Heart left ventricle (tissue), 16 donors: Measurements from ENCODE around the gene C5. TPM values are rescaled to one million over a fixed set of nuclear protein-coding genes. Genes with fewer than 3 reads are reported as not detected.

Source experiments
- ATAC-seq, 4 donors: fragments of 200-7000 bp; cut with Tn5 transposase; one replicate each; pipeline ENCODE4 v1.9.1; 2020 to 2022; ENCODE audit warnings: moderate library complexity in 4 of 4, mild to moderate bottlenecking in 3 of 4, moderate number of reproducible peaks in 1 of 4
- DNase-seq, 5 donors: peaks; one replicate each; pipeline ENCODE4 v3.0.0-alpha.2; 2020
- H3K27ac ChIP-seq, 12 donors: fragments of 200-600 bp; sonication (generic) in 4 of 12; one replicate each; pipeline versions ENCODE4 v1.5.0 to v1.8.0; 2016 to 2022; ENCODE audit warnings: mild to moderate bottlenecking in 2 of 12
- H3K27me3 ChIP-seq, 9 donors: fragments of 200-600 bp; sonication (generic) in 2 of 9; one replicate each; pipeline versions ENCODE4 v1.5.1 to v1.8.0; 2016 to 2022; ENCODE audit warnings: mild to moderate bottlenecking in 3 of 9
- H3K36me3 ChIP-seq, 9 donors: fragments of 200-600 bp; sonication (generic) in 2 of 9; one replicate each; pipeline versions ENCODE4 v1.5.0 to v1.8.0; 2018 to 2022; ENCODE audit warnings: mild to moderate bottlenecking in 2 of 9
- H3K4me1 ChIP-seq, 12 donors: fragments of 200-600 bp; sonication (generic) in 4 of 12; one replicate each; pipeline versions ENCODE4 v1.5.0 to v1.8.0; 2016 to 2022; ENCODE audit warnings: mild to moderate bottlenecking in 3 of 12
- H3K4me3 ChIP-seq, 12 donors: fragments of 200-600 bp; sonication (generic) in 4 of 12; one replicate each; pipeline versions ENCODE4 v1.5.0 to v1.8.0; 2017 to 2022; ENCODE audit warnings: mild to moderate bottlenecking in 9 of 12, moderate library complexity in 4 of 12
- H3K9me3 ChIP-seq, 12 donors: fragments of 200-600 bp; sonication (generic) in 4 of 12; one replicate each; pipeline versions ENCODE4 v1.5.0 to v1.8.0; 2016 to 2022; ENCODE audit warnings: mild to moderate bottlenecking in 1 of 12
- POLR2A ChIP-seq, 2 donors: fragments of 450-650 bp; IDR thresholded peaks; one replicate each; pipeline ENCODE4 v1.6.1; 2017; ENCODE audit warnings: antibody characterized with exemption in 2 of 2, mild to moderate bottlenecking in 2 of 2, moderate library complexity in 2 of 2
- WGBS, 4 donors: extraction: QIAGEN DNeasy Blood & Tissue Kit in 2 of 4; methylation state at CpG; one replicate each; pipeline versions ENCODE4 v1.1.5 to v1.1.7; 2013 to 2018; 5-methylcytosine and 5-hydroxymethylcytosine counted together
- intact Hi-C, 10 donors: fragments of 100-400 bp; cut with DNase I; formaldehyde crosslinking; loops; one replicate each; pipeline versions ENCODE4 v1.11.1 to v1.14.2; 2022
- polyA plus RNA-seq, 2 donors: library from polyadenylated mRNA; stranded (reverse); fragments of 200-250 nt; gene quantifications; one replicate each; pipeline ENCODE4 v1.2.3, GENCODE V29; 2013
- total RNA-seq, 9 donors: library from RNA; depleted of rRNA in 2 of 9; stranded (reverse); fragments of >200 nt in 2 of 9; fragmentation: NEBNext Ultra II Directional in 3 of 9; extraction: Animal tissue kit (Norgen Biotek cat#: 25700) in 3 of 9; gene quantifications; one replicate each; pipeline versions ENCODE4 v1.1.0 to v1.2.4, GENCODE V29; 2016 to 2023
- TF ChIP-seq, protein P1 (sequence below), 12 donors: fragments of 200-600 bp; sonication (generic) in 4 of 12; IDR thresholded peaks; one replicate each; pipeline versions ENCODE4 v1.5.0 to v1.8.0; 2018 to 2022; ENCODE audit warnings: antibody characterized with exemption in 12 of 12, mild to moderate bottlenecking in 5 of 12
- donor health status: ischemic (EF 13 %, LVEDD 7.1; RV severe dilation, severe dysfunction).
- donor health status: healthy with polysubstance abuse.
- donor health status: DM: no; HTN: yes; CAD: no.
- donor health status: DM: no; HTN: no; CAD: no.
- donor health status: ischemic (EF 25% LVEDD 6.9; RV normal size, moderate dysfunction).
- donor health status: ischemic (EF 25% LVEDD 5.7; RV mildly dilated, moderate dysfunction).
- donor health status: healthy.
- donor health status: DM: yes; HTN: yes; CAD: no.
- donor health status: ischemic (EF 35%, LVEDD 5.7; RV mildly dilated, moderate dysfunction).
- donor health status: nonischemic (EF 11% LVEDD 7.7; RV severe dilation, severe dysfunction).
- donor health status: DM: yes; HTN: yes; CAD: no.
- donor health status: PGD.
- donor health status: ischemic (EF 29% LVEDD 5.4; RV normal size, mild dysfunction).
- donor health status: nonischemic (EF 23%, LVEDD 6.1; RV moderate dilation, normal function).

C5 gene
- total and polyA plus RNA-seq, 11 donors = 0.32 to 1.8 (median 0.54) TPM

GRCh38 chr9:120921661-120922181, 128.4 kb downstream of the C5 start:
- H3K9me3 ChIP-seq = peaks cover 0 to 6% (median 0%) of the 10 kb centered on the region in 12 donors
- intact Hi-C loops = no loop called here
- no peaks in the 10 kb centered on the region for H3K27me3 ChIP-seq
- WGBS, 4 donors = 54 to 74% (median 57%) methylated on average over 8 of the region's 8 CpGs
- peak overlapping the region in 1 of 12 donors; percentile 92 for H3K4me3 ChIP-seq
- DNase-seq = no peak
- H3K4me1 ChIP-seq = peaks cover 0 to 87% (median 30%) of the 10 kb centered on the region in 12 donors
- peak overlapping the region in 10 of 12 donors; percentile 11 to 98 (median 43) for H3K27ac ChIP-seq
- peaks cover 0 to 32% (median 0%) of the 10 kb centered on the region in 9 donors for H3K36me3 ChIP-seq
- ATAC-seq = peak in 1 of 4 donors; percentile 19
- TF ChIP-seq POLR2A (IDR thresholded peaks at IDR 0.05) = no peak
- TF ChIP-seq, protein P1, sequence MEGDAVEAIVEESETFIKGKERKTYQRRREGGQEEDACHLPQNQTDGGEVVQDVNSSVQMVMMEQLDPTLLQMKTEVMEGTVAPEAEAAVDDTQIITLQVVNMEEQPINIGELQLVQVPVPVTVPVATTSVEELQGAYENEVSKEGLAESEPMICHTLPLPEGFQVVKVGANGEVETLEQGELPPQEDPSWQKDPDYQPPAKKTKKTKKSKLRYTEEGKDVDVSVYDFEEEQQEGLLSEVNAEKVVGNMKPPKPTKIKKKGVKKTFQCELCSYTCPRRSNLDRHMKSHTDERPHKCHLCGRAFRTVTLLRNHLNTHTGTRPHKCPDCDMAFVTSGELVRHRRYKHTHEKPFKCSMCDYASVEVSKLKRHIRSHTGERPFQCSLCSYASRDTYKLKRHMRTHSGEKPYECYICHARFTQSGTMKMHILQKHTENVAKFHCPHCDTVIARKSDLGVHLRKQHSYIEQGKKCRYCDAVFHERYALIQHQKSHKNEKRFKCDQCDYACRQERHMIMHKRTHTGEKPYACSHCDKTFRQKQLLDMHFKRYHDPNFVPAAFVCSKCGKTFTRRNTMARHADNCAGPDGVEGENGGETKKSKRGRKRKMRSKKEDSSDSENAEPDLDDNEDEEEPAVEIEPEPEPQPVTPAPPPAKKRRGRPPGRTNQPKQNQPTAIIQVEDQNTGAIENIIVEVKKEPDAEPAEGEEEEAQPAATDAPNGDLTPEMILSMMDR (IDR thresholded peaks at IDR 0.05) = no peak

- Histone ChIP-seq H3K4me1 (peaks cover 0 to 86% (median 30%) of the 10 kb centered on the region in 12 donors), H3K9me3 (peaks cover 0 to 6% (median 0%) of the 10 kb centered on the region in 12 donors), H3K4me3 (peak overlapping the region in 1 of 12 donors; percentile 92), H3K36me3 (peaks cover 0 to 32% (median 0%) of the 10 kb centered on the region in 9 donors), H3K27ac (peak overlapping the region in 11 of 12 donors; percentile 41 to 98 (median 76)), H3K27me3 (no peaks in the 10 kb centered on the region)
- ATAC-seq = no peak
- 60 to 81% (median 77%) methylated on average over 3 of the region's 3 CpGs for WGBS, 4 donors
- intact Hi-C loops = no loop called here
- DNase-seq = no peak
- TF ChIP-seq, protein P1 (IDR thresholded peaks at IDR 0.05) = no peak
- TF ChIP-seq POLR2A (IDR thresholded peaks at IDR 0.05) = no peak
Observed at GRCh38 chr9:120920806-120921178, 129.3 kb downstream of the C5 start.

GRCh38 chr9:120919843-120920805, 130.0 kb downstream of the C5 start:
- Histone ChIP-seq H3K36me3 (peaks cover 0 to 32% (median 0%) of the 10 kb centered on the region in 9 donors), H3K9me3 (peaks cover 0 to 6% (median 0%) of the 10 kb centered on the region in 12 donors), H3K27ac (peak overlapping the region; percentile 41 to 98 (median 76)), H3K27me3 (no peaks in the 10 kb centered on the region), H3K4me1 (peaks cover 0 to 79% (median 30%) of the 10 kb centered on the region in 12 donors), H3K4me3 (peak overlapping the region in 1 of 12 donors; percentile 92)
- intact Hi-C loops = no loop called here
- ATAC-seq = peak in 3 of 4 donors; percentile 36 to 77 (median 71)
- WGBS, 4 donors = 84 to 88% (median 87%) methylated on average over 6 of the region's 6 CpGs
- no peak for DNase-seq
- TF ChIP-seq, protein P1 (IDR thresholded peaks at IDR 0.05) = no peak
- no peak for TF ChIP-seq POLR2A (IDR thresholded peaks at IDR 0.05)
